H1 (cell line): Measurements from ENCODE around the gene PGPEP1. TPM values are rescaled to one million over a fixed set of nuclear protein-coding genes. Genes with fewer than 3 reads are reported as not detected.
"Not testable (repeated sequence)": the region's sequence is repeated elsewhere in the genome, so short reads cannot be mapped to it uniquely, and the experiment has no call there.

Experiments used
- CTCF ChIA-PET: fragments of 300-600 bp; sonication (Branson Sonifier 250); formaldehyde crosslinking; loops from one replicate; lab custom pipeline; 2021; ENCODE audit not compliant: partially characterized antibody; lab: Charles Lee
- POLR2A ChIA-PET: fragments of 300-600 bp; sonication (Branson Sonifier 250); formaldehyde crosslinking; loops from one replicate; lab custom pipeline; 2021; ENCODE audit warnings: inconsistent platforms; ENCODE audit not compliant: partially characterized antibody; lab: Charles Lee
- DNase-seq, 2 experiments: peaks; one replicate each; pipeline versions ENCODE4 v3.0.0 to v3.0.0-alpha.2; 2010 to 2022; ENCODE audit warnings: low spot score in 2 of 2, low read depth in 1 of 2, mixed read lengths in 1 of 2
- FAIRE-seq: peaks from 2 replicates; lab custom pipeline; 2011; peaks lifted over from hg19 to GRCh38; lab: Jason Lieb, UNC
- H2AFZ ChIP-seq: 2 replicates; pipeline ENCODE4 v1.8.1; 2012; ENCODE audit warnings: low read length, inconsistent platforms
- H2AK5ac ChIP-seq: 2 replicates; pipeline ENCODE4 v1.6.1; 2013; ENCODE audit warnings: low read depth, low read length
- H2BK120ac ChIP-seq: replicated peaks from 2 replicates; pipeline ENCODE3; 2013; ENCODE audit warnings: low read depth, low read length, inconsistent platforms
- H2BK12ac ChIP-seq: 2 replicates; pipeline ENCODE4 v1.6.1; 2013; ENCODE audit warnings: low read depth, low read length
- H2BK15ac ChIP-seq: 2 replicates; pipeline ENCODE4 v1.6.1; 2013; ENCODE audit warnings: low read length
- H2BK20ac ChIP-seq: 2 replicates; pipeline ENCODE4 v1.6.1; 2013; ENCODE audit warnings: low read length
- H2BK5ac ChIP-seq: 2 replicates; pipeline ENCODE4 v1.6.1; 2013; ENCODE audit warnings: low read depth, low read length
- H3K14ac ChIP-seq: 2 replicates; pipeline ENCODE4 v1.6.1; 2013; ENCODE audit warnings: inconsistent platforms; ENCODE audit not compliant: insufficient read length
- H3K18ac ChIP-seq: 2 replicates; pipeline ENCODE4 v1.6.1; 2013; ENCODE audit warnings: low read length; ENCODE audit errors: extremely low read depth
- H3K23ac ChIP-seq: 2 replicates; pipeline ENCODE4 v1.6.1; 2013; ENCODE audit warnings: inconsistent platforms; ENCODE audit not compliant: insufficient read length
- H3K23me2 ChIP-seq: 2 replicates; pipeline ENCODE4 v1.6.1; 2013; ENCODE audit warnings: low read depth, low read length
- H3K27ac ChIP-seq: 2 replicates; pipeline ENCODE4 v1.6.1; 2011; ENCODE audit warnings: low read depth, low read length, inconsistent platforms
- H3K27me3 ChIP-seq, 4 experiments: replicated peaks in 1 of 4; 1 replicate in 1 of 4; 2 replicates in 3 of 4; pipeline versions ENCODE4 v1.6.1 to v1.8.1; 2011 to 2013; ENCODE audit warnings: low read length in 3 of 4, mild to moderate bottlenecking in 3 of 4, inconsistent platforms in 2 of 4, mixed read lengths in 2 of 4, moderate library complexity in 1 of 4; ENCODE audit not compliant: control insufficient read depth in 3 of 4, insufficient read depth in 3 of 4; ENCODE audit errors: extremely low read depth in 1 of 4
- H3K36me3 ChIP-seq, 4 experiments: 2 replicates each; pipeline versions ENCODE4 v1.6.1 to v1.8.1; 2011 to 2013; ENCODE audit warnings: mild to moderate bottlenecking in 4 of 4, low read length in 3 of 4, moderate library complexity in 2 of 4, control low read depth in 1 of 4, inconsistent platforms in 1 of 4; ENCODE audit not compliant: insufficient read depth in 4 of 4, control insufficient read depth in 2 of 4
- H3K4ac ChIP-seq: replicated peaks from 2 replicates; pipeline ENCODE3; 2013; ENCODE audit warnings: low read length, low read depth, mixed read lengths, inconsistent platforms; ENCODE audit not compliant: insufficient read length
- H3K4me1 ChIP-seq, 4 experiments: replicated peaks in 1 of 4; 1 replicate in 1 of 4; 2 replicates in 3 of 4; pipeline versions ENCODE4 v1.6.1 to v1.8.1; 2011 to 2013; ENCODE audit warnings: low read length in 3 of 4, inconsistent platforms in 2 of 4, mixed read lengths in 1 of 4; ENCODE audit not compliant: insufficient read depth in 4 of 4, control insufficient read depth in 3 of 4
- H3K4me2 ChIP-seq, 2 experiments: 2 replicates each; pipeline versions ENCODE4 v1.6.1 to v1.8.1; 2011 to 2013; ENCODE audit warnings: low read depth in 2 of 2, low read length in 2 of 2, control low read depth in 1 of 2, inconsistent platforms in 1 of 2, mild to moderate bottlenecking in 1 of 2; ENCODE audit not compliant: insufficient read depth in 1 of 2
- H3K4me3 ChIP-seq, 4 experiments: fragments of 200-600, 300-600 bp in 1 of 4; sonication (generic), shearing (Covaris generic), sonication (Bioruptor Twin) in 1 of 4; 2 replicates each; pipeline versions ENCODE4 v1.5.1 to v1.8.1; 2011 to 2016; ENCODE audit warnings: low read length in 4 of 4, low read depth in 3 of 4, control low read depth in 2 of 4, inconsistent platforms in 2 of 4, mild to moderate bottlenecking in 2 of 4, mixed read lengths in 1 of 4, moderate library complexity in 1 of 4; ENCODE audit not compliant: insufficient read depth in 2 of 4; ENCODE audit errors: extremely low read depth in 1 of 4
- H3K56ac ChIP-seq: replicated peaks from 2 replicates; pipeline ENCODE3; 2013; ENCODE audit warnings: low read depth, mild to moderate bottlenecking, mixed read lengths, low read length, inconsistent platforms; ENCODE audit not compliant: insufficient read length
- H3K79me1 ChIP-seq: 2 replicates; pipeline ENCODE4 v1.6.1; 2013; ENCODE audit warnings: low read depth, low read length, control low read depth
- H3K79me2 ChIP-seq, 2 experiments: 2 replicates each; pipeline versions ENCODE4 v1.6.1 to v1.8.1; 2012 to 2013; ENCODE audit warnings: low read length in 2 of 2, mild to moderate bottlenecking in 2 of 2, inconsistent platforms in 1 of 2; ENCODE audit not compliant: insufficient read depth in 2 of 2, control insufficient read depth in 1 of 2
- H3K9ac ChIP-seq, 4 experiments: replicated peaks in 1 of 4; 1 replicate in 1 of 4; 2 replicates in 3 of 4; pipeline versions ENCODE4 v1.6.1 to v1.8.1; 2011 to 2013; ENCODE audit warnings: low read depth in 3 of 4, low read length in 3 of 4, control low read depth in 2 of 4, mild to moderate bottlenecking in 2 of 4, moderate library complexity in 2 of 4, inconsistent platforms in 1 of 4; ENCODE audit errors: extremely low read depth in 1 of 4
- H3K9me3 ChIP-seq, 2 experiments: 2 replicates each; pipeline versions ENCODE4 v1.6.1 to v1.8.1; 2012 to 2013; ENCODE audit warnings: mild to moderate bottlenecking in 2 of 2, moderate library complexity in 2 of 2, control low read depth in 1 of 2, inconsistent platforms in 1 of 2, low read depth in 1 of 2, low read length in 1 of 2, mixed read lengths in 1 of 2; ENCODE audit not compliant: insufficient read depth in 2 of 2
- H4K20me1 ChIP-seq, 2 experiments: replicated peaks in 1 of 2; 2 replicates each; pipeline versions ENCODE3 to v1.8.1; 2011 to 2013; ENCODE audit warnings: inconsistent platforms in 2 of 2, low read length in 2 of 2, mild to moderate bottlenecking in 1 of 2; ENCODE audit not compliant: insufficient read depth in 2 of 2, control insufficient read depth in 1 of 2
- H4K5ac ChIP-seq: 2 replicates; pipeline ENCODE4 v1.6.1; 2013; ENCODE audit warnings: low read length, low read depth, mixed read lengths, inconsistent platforms; ENCODE audit not compliant: insufficient read length
- H4K8ac ChIP-seq: 2 replicates; pipeline ENCODE4 v1.8.0; 2013; ENCODE audit warnings: mild to moderate bottlenecking, moderate library complexity, low read length, inconsistent platforms; ENCODE audit not compliant: insufficient read depth; ENCODE audit errors: extremely low read depth
- H4K91ac ChIP-seq: replicated peaks from 2 replicates; pipeline ENCODE3; 2013; ENCODE audit warnings: low read length, mixed read lengths, inconsistent platforms; ENCODE audit not compliant: insufficient read length
- RXRA ChIP-seq: IDR thresholded peaks from 2 replicates; pipeline ENCODE4 v1.6.1; 2011; ENCODE audit warnings: low read depth, mild to moderate bottlenecking, low read length, moderate library complexity; ENCODE audit not compliant: insufficient read depth
- WGBS, 2 experiments: shearing (Covaris generic) in 1 of 2; methylation state at CpG; one replicate each; pipeline versions ENCODE4 v1.1.6 to v1.1.7; 2013 to 2015; ENCODE audit warnings: low lambda C conversion rate in 2 of 2, mixed read lengths in 2 of 2, inconsistent platforms in 1 of 2, low coverage in 1 of 2, missing lambda C conversion rate in 1 of 2; ENCODE audit not compliant: insufficient replicate concordance in 2 of 2, insufficient coverage in 1 of 2, insufficient read length in 1 of 2; ENCODE audit errors: extremely low coverage in 1 of 2, missing lambda C conversion rate in 1 of 2; 5-methylcytosine and 5-hydroxymethylcytosine counted together
- polyA plus RNA-seq, 7 experiments: library from polyadenylated mRNA; depleted of rRNA in 3 of 7; stranded (reverse) in 5 of 7; unstranded in 2 of 7; fragments of >200 nt in 5 of 7; fragments of 200-250 nt in 2 of 7; gene quantifications; 1 replicate in 5 of 7; 2 replicates in 1 of 7; 4 replicates in 1 of 7; pipeline versions ENCODE4 v1.2.1 to v1.2.3, GENCODE V29; 2011 to 2013; ENCODE audit warnings: missing spikeins in 2 of 7, mixed read lengths in 2 of 7
- total RNA-seq: library from RNA; stranded (reverse); fragmentation: NEBNext Ultra II Directional; extraction: Animal tissue kit (Norgen Biotek cat#: 25700); gene quantifications from 2 replicates; pipeline ENCODE4 v1.2.1, GENCODE V29; 2021

PGPEP1 gene
- total and polyA plus RNA-seq, 2 of the 8 experiments (the other 6 are each of a cell fraction or from before 2014, with no cell fraction given), result 17.0 to 33.4 TPM

GRCh38 chr19:18401580-18402112 is 61.2 kb downstream of the PGPEP1 start (continued):
- TF ChIP-seq RXRA, result no peak

DNA sequence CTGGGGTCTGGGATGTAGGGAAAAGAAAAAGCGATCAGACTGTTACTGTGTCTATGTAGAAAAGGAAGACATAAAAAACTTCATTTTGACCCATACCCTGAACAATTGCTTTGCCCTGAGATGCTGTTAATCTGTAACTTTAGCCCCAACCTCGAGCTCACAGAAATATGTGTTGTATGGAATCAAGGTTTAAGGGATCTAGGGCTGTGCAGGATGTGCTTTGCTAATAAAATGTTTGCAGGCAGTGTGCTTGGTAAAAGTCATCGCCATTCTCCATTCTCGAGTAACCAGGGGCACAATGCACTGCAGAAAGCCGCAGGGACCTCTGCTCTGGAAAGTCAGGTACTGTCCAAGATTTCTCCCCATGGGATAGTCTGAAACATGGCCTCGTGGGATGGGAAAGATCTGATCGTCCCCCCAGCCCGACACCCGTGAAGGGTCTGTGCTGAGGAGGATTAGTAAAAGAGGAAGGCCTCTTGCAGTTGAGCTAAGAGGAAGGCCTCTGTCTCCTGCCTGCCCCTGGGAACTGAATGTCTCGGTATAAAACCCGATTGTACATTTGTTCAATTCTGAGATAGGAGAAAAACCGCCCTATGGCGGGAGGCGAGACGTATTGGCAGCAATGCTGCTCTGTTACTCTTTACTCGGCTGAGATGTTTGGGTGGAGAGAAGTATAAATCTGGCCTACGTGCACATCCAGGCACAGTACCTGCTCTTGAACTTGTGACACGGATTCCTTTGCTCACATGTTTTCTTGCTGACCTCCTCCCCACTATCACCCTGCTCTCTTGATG is 62.3 kb downstream of the PGPEP1 start:
- FAIRE-seq, H3K14ac ChIP-seq, DNase-seq, H4K5ac ChIP-seq, H3K27me3 ChIP-seq, H4K20me1 ChIP-seq, H3K79me1 ChIP-seq, H2BK5ac ChIP-seq, H3K36me3 ChIP-seq, H3K18ac ChIP-seq, H2AFZ ChIP-seq, H3K79me2 ChIP-seq, H3K4ac ChIP-seq, H3K4me1 ChIP-seq, H3K23me2 ChIP-seq, H4K91ac ChIP-seq, H2BK15ac ChIP-seq, H2BK20ac ChIP-seq, H3K23ac ChIP-seq, H3K9ac ChIP-seq, H3K56ac ChIP-seq, H3K9me3 ChIP-seq, H3K4me3 ChIP-seq, H4K8ac ChIP-seq, H3K4me2 ChIP-seq, H2BK120ac ChIP-seq, H2BK12ac ChIP-seq, H2AK5ac ChIP-seq, H3K27ac ChIP-seq: not testable (repeated sequence)
- ChIA-PET CTCF (interaction anchor here (0.5 to 12.8 kb wide), 13 partner anchors 10 to 666 kb away, joined by 3 to 174 read pairs (median 5); partner anchors contain the start of gene GDF15), POLR2A (interaction anchor here (0.7 to 1.4 kb wide), 3 partner anchors 12 to 121 kb away, joined by 3 to 6 read pairs (median 3); partner anchors contain the start of gene JUND)
- WGBS, 2 experiments, result 86% methylated on average over 17 of the region's 18 CpGs; no CpG with 5 or more reads in 1 of the 2 experiments
